ENCODE results near the gene TMPRSS6.

GRCh38 chr22:37155971-37156370 is 46.5 kb upstream of the TMPRSS6 start:
- TF ChIP-seq EP300 (IDR thresholded peaks at IDR 0.05; ENCODE audit: low read depth) (no peak), CTCF (IDR thresholded peaks at IDR 0.05) (no peak)

Measured in transverse colon (tissue), 3 donors.